GM23338 (cell line): ENCODE results near the gene ABCA4. TPM values are rescaled to one million over a fixed set of nuclear protein-coding genes. Genes with fewer than 3 reads are reported as not detected.

Experiments
- ATAC-seq: fragments of 200-7000 bp; cut with Tn5 transposase; 3 replicates; pipeline ENCODE4 v1.9.1; 2020
- DNase-seq: peaks from one replicate; pipeline ENCODE4 v3.0.0-alpha.2; 2015; ENCODE audit warnings: low spot score
- H2AFZ ChIP-seq: fragments of 200-600 bp; sonication (generic); 2 replicates; pipeline ENCODE4 v1.8.0; 2016; ENCODE audit warnings: antibody characterized with exemption, mild to moderate bottlenecking, moderate library complexity
- H3F3A ChIP-seq: fragments of 200-600 bp; sonication (generic); replicated peaks from 2 replicates; pipeline ENCODE4 v1.8.0; 2017; ENCODE audit warnings: antibody characterized with exemption, mixed run types, low read depth
- H3K27ac ChIP-seq: fragments of 200-600 bp; sonication (generic); 2 replicates; pipeline ENCODE4 v1.6.1; 2016; ENCODE audit warnings: low read depth
- H3K27me3 ChIP-seq: fragments of 200-600 bp; sonication (generic); 2 replicates; pipeline ENCODE4 v1.8.0; 2016; ENCODE audit warnings: mild to moderate bottlenecking, mixed run types, moderate library complexity; ENCODE audit not compliant: insufficient read depth
- H3K36me3 ChIP-seq: fragments of 200-600 bp; sonication (generic); 2 replicates; pipeline ENCODE4 v1.8.0; 2016; ENCODE audit warnings: mild to moderate bottlenecking; ENCODE audit not compliant: insufficient read depth
- H3K4me1 ChIP-seq: fragments of 200-600 bp; sonication (generic); 2 replicates; pipeline ENCODE4 v1.8.0; 2016; ENCODE audit warnings: mild to moderate bottlenecking, moderate library complexity; ENCODE audit not compliant: insufficient read depth
- H3K4me2 ChIP-seq: fragments of 200-600 bp; sonication (generic); 2 replicates; pipeline ENCODE4 v1.7.1; 2017; ENCODE audit warnings: mixed run types
- H3K4me3 ChIP-seq: fragments of 200-600 bp; sonication (generic); 2 replicates; pipeline ENCODE4 v1.6.1; 2016; ENCODE audit warnings: mixed run types
- H3K79me2 ChIP-seq: fragments of 200-600 bp; sonication (generic); replicated peaks from 2 replicates; pipeline ENCODE4 v1.8.0; 2017; ENCODE audit warnings: mild to moderate bottlenecking; ENCODE audit not compliant: insufficient read depth
- H3K9me2 ChIP-seq: fragments of 200-600 bp; sonication (generic); 2 replicates; pipeline ENCODE4 v1.8.0; 2017; ENCODE audit not compliant: insufficient read depth
- H4K20me1 ChIP-seq: fragments of 200-600 bp; sonication (generic); replicated peaks from 2 replicates; pipeline ENCODE4 v1.8.0; 2017; ENCODE audit warnings: mild to moderate bottlenecking; ENCODE audit not compliant: insufficient read depth
- H3K27ac Mint-ChIP-seq: 2 replicates; pipeline ENCODE4 v1.8.0; 2020; ENCODE audit warnings: inconsistent platforms, mild to moderate bottlenecking, moderate library complexity, mixed read lengths
- H3K27me3 Mint-ChIP-seq: 3 replicates; pipeline ENCODE4 v1.8.0; 2022; ENCODE audit warnings: low read depth, mild to moderate bottlenecking, moderate library complexity, mixed read lengths, inconsistent platforms; ENCODE audit not compliant: insufficient read depth, poor library complexity
- H3K36me3 Mint-ChIP-seq: 3 replicates; pipeline ENCODE4 v1.8.0; 2021; ENCODE audit warnings: low read depth, mild to moderate bottlenecking, inconsistent platforms, moderate library complexity, mixed read lengths
- H3K4me1 Mint-ChIP-seq: 3 replicates; pipeline ENCODE4 v1.8.0; 2020; ENCODE audit warnings: mild to moderate bottlenecking, inconsistent platforms, mixed read lengths
- H3K4me3 Mint-ChIP-seq: 3 replicates; pipeline ENCODE4 v1.8.0; 2021; ENCODE audit warnings: moderate library complexity, mild to moderate bottlenecking, inconsistent platforms, mixed read lengths
- H3K9me3 Mint-ChIP-seq: 3 replicates; pipeline ENCODE4 v1.8.0; 2020; ENCODE audit warnings: moderate library complexity, mild to moderate bottlenecking, inconsistent platforms, mixed read lengths
- CREB1 ChIP-seq: fragments of 250-450 bp; sonication (Bioruptor Pico); IDR thresholded peaks from 2 replicates; pipeline ENCODE4 v1.5.0; 2020; ENCODE audit warnings: low read depth, mild to moderate bottlenecking, moderate library complexity
- CTCF ChIP-seq, 2 experiments: fragments of 200-600 bp in 1 of 2; sonication (generic) in 1 of 2; conservative IDR thresholded peaks; 2 replicates each; pipeline versions ENCODE4 v1.5.1 to v1.6.1; 2016 to 2017; ENCODE audit warnings: antibody characterized with exemption in 2 of 2, low read depth in 2 of 2, mild to moderate bottlenecking in 2 of 2, moderate library complexity in 1 of 2
- ETS1 ChIP-seq: IDR thresholded peaks from 2 replicates; pipeline ENCODE4 v1.6.1; 2016; ENCODE audit warnings: antibody characterized with exemption
- EZH2 ChIP-seq: fragments of 200-600 bp; sonication (generic); IDR thresholded peaks from one replicate; pipeline ENCODE4 v1.8.0; 2017; ENCODE audit warnings: antibody characterized with exemption, mild to moderate bottlenecking, low read depth; ENCODE audit not compliant: unreplicated experiment
- EZH2phosphoT487 ChIP-seq: fragments of 200-600 bp; sonication (generic); IDR thresholded peaks from one replicate; pipeline ENCODE4 v1.8.1; 2018; ENCODE audit warnings: antibody characterized with exemption; ENCODE audit not compliant: unreplicated experiment
- JUNB ChIP-seq: IDR thresholded peaks from one replicate; pipeline ENCODE4 v1.6.1; 2016; ENCODE audit warnings: antibody characterized with exemption; ENCODE audit not compliant: unreplicated experiment
- NANOG ChIP-seq: IDR thresholded peaks from 2 replicates; pipeline ENCODE4 v1.6.1; 2016; ENCODE audit warnings: antibody characterized with exemption, borderline replicate concordance
- POLR2AphosphoS5 ChIP-seq: IDR thresholded peaks from 2 replicates; pipeline ENCODE4 v1.6.1; 2016; ENCODE audit warnings: antibody characterized with exemption, low read depth
- REST ChIP-seq: IDR thresholded peaks from one replicate; pipeline ENCODE4 v1.6.1; 2018; ENCODE audit warnings: antibody characterized with exemption; ENCODE audit not compliant: unreplicated experiment
- STAT1 ChIP-seq: IDR thresholded peaks from one replicate; pipeline ENCODE4 v1.6.1; 2016; ENCODE audit warnings: antibody characterized with exemption; ENCODE audit not compliant: unreplicated experiment
- ZNF114 ChIP-seq: fragments of 250-450 bp; sonication (Bioruptor Pico); IDR thresholded peaks from 2 replicates; pipeline ENCODE4 v1.5.0; 2020; ENCODE audit warnings: mild to moderate bottlenecking, moderate library complexity
- ZNF331 ChIP-seq: fragments of 250-450 bp; sonication (Bioruptor Pico); IDR thresholded peaks from 2 replicates; pipeline ENCODE4 v1.5.0; 2020; ENCODE audit warnings: low read depth, mild to moderate bottlenecking, moderate library complexity
- polyA plus RNA-seq: library from polyadenylated mRNA; unstranded; fragments of >200 nt; fragmentation: Nextera tagmentation; extraction: Ambion mirVana; gene quantifications from 2 replicates; pipeline ENCODE4 v1.2.1, GENCODE V29; 2016
- total RNA-seq: library from RNA; depleted of rRNA; stranded (reverse); fragments of >200 nt; shearing (Covaris generic); gene quantifications from 2 replicates; pipeline ENCODE4 v1.2.3, GENCODE V29; 2014

The ABCA4 gene
- total and polyA plus RNA-seq, 2 experiments from 2014 or later: not detected

GRCh38 chr1:93969371-93969770 is 151.6 kb downstream of the ABCA4 start:
- Mint-ChIP-seq H3K4me1 (no peaks in the 10 kb centered on the region; the same call in 2 of the 3 replicates), H3K9me3 (peaks cover 3% of the 10 kb centered on the region; the same call in 2 of the 3 replicates), H3K36me3 (no peaks in the 10 kb centered on the region), H3K27me3 (peaks cover 2% of the 10 kb centered on the region), H3K4me3 (no peak overlapping the region), H3K27ac (no peak overlapping the region)
- no peaks in the 10 kb centered on the region for H3K27me3 ChIP-seq
- TF ChIP-seq EZH2phosphoT487 (no peak), CREB1 (no peak), ETS1 (no peak), ZNF114 (no peak), EZH2 (no peak)
- H3K27ac ChIP-seq: no peak overlapping the region
- H2AFZ ChIP-seq: no peak overlapping the region
- no peaks in the 10 kb centered on the region for H4K20me1 ChIP-seq
- ATAC-seq (no peak), DNase-seq (no peak)
- no peak overlapping the region for H3K4me2 ChIP-seq
- no peaks in the 10 kb centered on the region for H3K36me3 ChIP-seq
- H3K9me2 ChIP-seq: peaks cover 4% of the 10 kb centered on the region; the same call in 1 of the 2 replicates
- no peaks in the 10 kb centered on the region for H3F3A ChIP-seq
- no peaks in the 10 kb centered on the region for H3K79me2 ChIP-seq
- no peak overlapping the region for H3K4me3 ChIP-seq
- H3K4me1 ChIP-seq: no peaks in the 10 kb centered on the region

GRCh38 chr1:93967306-93967705 is 153.6 kb downstream of the ABCA4 start:
- Histone ChIP-seq H3K9me2 (peaks cover 4% of the 10 kb centered on the region; the same call in 1 of the 2 replicates), H3K36me3 (no peaks in the 10 kb centered on the region), H3K27me3 (no peaks in the 10 kb centered on the region), H4K20me1 (no peaks in the 10 kb centered on the region), H3K4me1 (no peaks in the 10 kb centered on the region), H2AFZ (no peak overlapping the region), H3F3A (no peaks in the 10 kb centered on the region), H3K4me3 (no peak overlapping the region), H3K4me2 (no peak overlapping the region), H3K27ac (no peak overlapping the region), H3K79me2 (no peaks in the 10 kb centered on the region)
- ATAC-seq: no peak
- DNase-seq: no peak
- no peak for TF ChIP-seq ZNF114
- TF ChIP-seq CTCF (conservative IDR thresholded peaks at IDR 0.05; ENCODE audit: low read depth in 2 of 2): no peak
- no peak for TF ChIP-seq NANOG
- Mint-ChIP-seq H3K27me3 (peaks cover 2% of the 10 kb centered on the region), H3K9me3 (peaks cover 3% of the 10 kb centered on the region; the same call in 2 of the 3 replicates), H3K36me3 (no peaks in the 10 kb centered on the region), H3K4me3 (no peak overlapping the region), H3K4me1 (no peaks in the 10 kb centered on the region; the same call in 2 of the 3 replicates), H3K27ac (no peak overlapping the region)

- H3K27me3 ChIP-seq: no peaks in the 10 kb centered on the region
- Mint-ChIP-seq H3K4me3 (no peak overlapping the region), H3K27ac (no peak overlapping the region), H3K4me1 (no peaks in the 10 kb centered on the region; the same call in 2 of the 3 replicates), H3K27me3 (peaks cover 2% of the 10 kb centered on the region), H3K36me3 (no peaks in the 10 kb centered on the region), H3K9me3 (peaks cover 3% of the 10 kb centered on the region; the same call in 2 of the 3 replicates)
- no peak overlapping the region for H3K4me3 ChIP-seq
- H3K36me3 ChIP-seq: no peaks in the 10 kb centered on the region
- H3K4me2 ChIP-seq: no peak overlapping the region
- no peaks in the 10 kb centered on the region for H4K20me1 ChIP-seq
- H3K9me2 ChIP-seq: peaks cover 2% of the 10 kb centered on the region; the same call in 1 of the 2 replicates
- H3K79me2 ChIP-seq: no peaks in the 10 kb centered on the region
- DNase-seq: no peak
- H2AFZ ChIP-seq: no peak overlapping the region
- H3K4me1 ChIP-seq: no peaks in the 10 kb centered on the region
- no peak for ATAC-seq
- H3K27ac ChIP-seq: no peak overlapping the region
- H3F3A ChIP-seq: no peaks in the 10 kb centered on the region
- no peak for TF ChIP-seq POLR2AphosphoS5
- TF ChIP-seq CREB1: no peak
- TF ChIP-seq JUNB: no peak
- TF ChIP-seq STAT1: no peak
- TF ChIP-seq EZH2phosphoT487: no peak
- TF ChIP-seq EZH2: no peak
- no peak for TF ChIP-seq ZNF114
- TF ChIP-seq NANOG: no peak
- no peak for TF ChIP-seq ZNF331 (CRISPR knock-in tag)
- TF ChIP-seq ETS1: no peak
- no peak for TF ChIP-seq REST
Observed at GRCh38 chr1:93965888-93966287, 155.1 kb downstream of the ABCA4 start.
